HEK293 (cell line): ENCODE measurements around the gene SEM1.

Source experiments
- CTCF ChIA-PET: fragments of 350-600 bp; formaldehyde crosslinking; extraction: SDS; loops from one replicate; lab custom pipeline; 2021; ENCODE audit warnings: antibody characterized with exemption; lab: Yijun Ruan, JAX
- POLR2A ChIA-PET: fragments of 300-600 bp; formaldehyde crosslinking; extraction: SDS; loops from one replicate; lab custom pipeline; 2020; ENCODE audit warnings: antibody characterized with exemption, inconsistent platforms; lab: Yijun Ruan, JAX
- H3K27ac ChIP-seq: fragments of 200-500 bp; sonication (Bioruptor generic); 2 replicates; pipeline ENCODE4 v1.5.1; 2014; ENCODE audit warnings: low read depth, low read length, control low read depth, inconsistent platforms; ENCODE audit errors: extremely low read depth
- H3K36me3 ChIP-seq, 2 experiments: fragments of 200-500 bp in 1 of 2; sonication (Bioruptor generic) in 1 of 2; 1 replicate in 1 of 2; 2 replicates in 1 of 2; pipeline ENCODE4 v1.5.1; 2014 to 2017; ENCODE audit warnings: inconsistent platforms in 2 of 2, low read length in 2 of 2; ENCODE audit not compliant: control insufficient read depth in 2 of 2, insufficient read depth in 1 of 2
- H3K4me1 ChIP-seq: fragments of 200-500 bp; sonication (Bioruptor generic); 2 replicates; pipeline ENCODE4 v1.5.1; 2014; ENCODE audit warnings: mild to moderate bottlenecking, low read length, inconsistent platforms; ENCODE audit not compliant: control insufficient read depth, insufficient read depth
- H3K4me3 ChIP-seq: 2 replicates; pipeline ENCODE4 v1.5.1; 2011; ENCODE audit warnings: low read depth, mild to moderate bottlenecking, control low read depth, low read length, moderate library complexity
- H3K9me3 ChIP-seq: fragments of 200-500 bp; sonication (Bioruptor generic); 2 replicates; pipeline ENCODE4 v1.5.1; 2014; ENCODE audit warnings: low read depth, low read length, inconsistent platforms; ENCODE audit not compliant: control insufficient read depth, insufficient read depth
- GFI1B ChIP-seq: fragments of 450-650 bp; formaldehyde crosslinking; IDR thresholded peaks from 2 replicates; pipeline ENCODE4 v1.5.1; 2016; ENCODE audit warnings: missing biosample characterization, missing genetic modification characterization
- MZF1 ChIP-seq: fragments of 450-650 bp; formaldehyde crosslinking; IDR thresholded peaks from 2 replicates; pipeline ENCODE4 v1.5.1; 2017; ENCODE audit warnings: missing biosample characterization, missing genetic modification characterization, borderline replicate concordance
- REPIN1 ChIP-seq: fragments of 450-650 bp; formaldehyde crosslinking; IDR thresholded peaks from 2 replicates; pipeline ENCODE4 v1.5.1; 2017; ENCODE audit warnings: missing biosample characterization, missing genetic modification characterization, low read depth
- SETDB1 ChIP-seq: IDR thresholded peaks from one replicate; pipeline ENCODE4 v1.6.1; 2017; ENCODE audit warnings: mild to moderate bottlenecking, low read length, moderate library complexity, mixed read lengths; ENCODE audit not compliant: insufficient read length
- ZNF132 ChIP-seq: fragments of 450-650 bp; formaldehyde crosslinking; IDR thresholded peaks from 2 replicates; pipeline ENCODE4 v1.5.1; 2017; ENCODE audit warnings: missing biosample characterization, missing genetic modification characterization, borderline replicate concordance
- ZNF214 ChIP-seq: fragments of 450-650 bp; formaldehyde crosslinking; IDR thresholded peaks from 2 replicates; pipeline ENCODE4 v1.5.1; 2017; ENCODE audit warnings: missing biosample characterization, mild to moderate bottlenecking, missing genetic modification characterization, borderline replicate concordance
- ZNF626 ChIP-seq: fragments of 450-650 bp; sonication (Bioruptor Pico); formaldehyde crosslinking; IDR thresholded peaks from 2 replicates; pipeline ENCODE4 v1.5.1; 2018; ENCODE audit warnings: missing biosample characterization, missing genetic modification characterization, inconsistent platforms
- ZNF629 ChIP-seq: fragments of 450-650 bp; formaldehyde crosslinking; IDR thresholded peaks from 2 replicates; pipeline ENCODE4 v1.5.1; 2017; ENCODE audit warnings: missing biosample characterization, missing genetic modification characterization
- ZNF830 ChIP-seq: fragments of 450-650 bp; IDR thresholded peaks from 2 replicates; pipeline ENCODE4 v1.5.0; 2018; ENCODE audit warnings: missing biosample characterization, missing genetic modification characterization, low read depth, mild to moderate bottlenecking, moderate library complexity
- TF ChIP-seq, protein P1 (sequence below): fragments of 450-650 bp; formaldehyde crosslinking; optimal IDR thresholded peaks from 2 replicates; pipeline ENCODE3; 2016; ENCODE audit warnings: missing biosample characterization, mild to moderate bottlenecking, missing genetic modification characterization
- TF ChIP-seq, protein P2 (sequence below): fragments of 450-650 bp; formaldehyde crosslinking; IDR thresholded peaks from 2 replicates; pipeline ENCODE4 v1.5.1; 2016; ENCODE audit warnings: missing biosample characterization, missing genetic modification characterization
- TF ChIP-seq, protein P3 (sequence below): fragments of 450-650 bp; formaldehyde crosslinking; IDR thresholded peaks from 2 replicates; pipeline ENCODE4 v1.5.1; 2016; ENCODE audit warnings: missing biosample characterization, missing genetic modification characterization
- TF ChIP-seq, protein P4 (sequence below): fragments of 450-650 bp; formaldehyde crosslinking; conservative IDR thresholded peaks from 2 replicates; pipeline ENCODE4 v1.5.1; 2016; ENCODE audit warnings: low read depth, missing biosample characterization, missing genetic modification characterization

The SEM1 gene

GRCh38 chr7:96718107-96719003 lies 8.7 kb upstream of the SEM1 start:
- CTCF ChIA-PET, result no interaction called here
- no peak overlapping the region for H3K4me3 ChIP-seq
- no peak for TF ChIP-seq REPIN1 (tag by site-specific recombination)
- no peak for TF ChIP-seq ZNF132
- no peak for TF ChIP-seq ZNF214 (tag by site-specific recombination)
- no peak for TF ChIP-seq MZF1 (tag by site-specific recombination)
- TF ChIP-seq, protein P1, sequence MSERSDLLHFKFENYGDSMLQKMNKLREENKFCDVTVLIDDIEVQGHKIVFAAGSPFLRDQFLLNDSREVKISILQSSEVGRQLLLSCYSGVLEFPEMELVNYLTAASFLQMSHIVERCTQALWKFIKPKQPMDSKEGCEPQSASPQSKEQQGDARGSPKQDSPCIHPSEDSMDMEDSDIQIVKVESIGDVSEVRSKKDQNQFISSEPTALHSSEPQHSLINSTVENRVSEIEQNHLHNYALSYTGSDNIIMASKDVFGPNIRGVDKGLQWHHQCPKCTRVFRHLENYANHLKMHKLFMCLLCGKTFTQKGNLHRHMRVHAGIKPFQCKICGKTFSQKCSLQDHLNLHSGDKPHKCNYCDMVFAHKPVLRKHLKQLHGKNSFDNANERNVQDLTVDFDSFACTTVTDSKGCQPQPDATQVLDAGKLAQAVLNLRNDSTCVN (tag by site-specific recombination), result no peak
- TF ChIP-seq, protein P2, sequence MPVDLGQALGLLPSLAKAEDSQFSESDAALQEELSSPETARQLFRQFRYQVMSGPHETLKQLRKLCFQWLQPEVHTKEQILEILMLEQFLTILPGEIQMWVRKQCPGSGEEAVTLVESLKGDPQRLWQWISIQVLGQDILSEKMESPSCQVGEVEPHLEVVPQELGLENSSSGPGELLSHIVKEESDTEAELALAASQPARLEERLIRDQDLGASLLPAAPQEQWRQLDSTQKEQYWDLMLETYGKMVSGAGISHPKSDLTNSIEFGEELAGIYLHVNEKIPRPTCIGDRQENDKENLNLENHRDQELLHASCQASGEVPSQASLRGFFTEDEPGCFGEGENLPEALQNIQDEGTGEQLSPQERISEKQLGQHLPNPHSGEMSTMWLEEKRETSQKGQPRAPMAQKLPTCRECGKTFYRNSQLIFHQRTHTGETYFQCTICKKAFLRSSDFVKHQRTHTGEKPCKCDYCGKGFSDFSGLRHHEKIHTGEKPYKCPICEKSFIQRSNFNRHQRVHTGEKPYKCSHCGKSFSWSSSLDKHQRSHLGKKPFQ (tag by site-specific recombination), result no peak
- TF ChIP-seq ZNF629, result no peak
- TF ChIP-seq, protein P3, sequence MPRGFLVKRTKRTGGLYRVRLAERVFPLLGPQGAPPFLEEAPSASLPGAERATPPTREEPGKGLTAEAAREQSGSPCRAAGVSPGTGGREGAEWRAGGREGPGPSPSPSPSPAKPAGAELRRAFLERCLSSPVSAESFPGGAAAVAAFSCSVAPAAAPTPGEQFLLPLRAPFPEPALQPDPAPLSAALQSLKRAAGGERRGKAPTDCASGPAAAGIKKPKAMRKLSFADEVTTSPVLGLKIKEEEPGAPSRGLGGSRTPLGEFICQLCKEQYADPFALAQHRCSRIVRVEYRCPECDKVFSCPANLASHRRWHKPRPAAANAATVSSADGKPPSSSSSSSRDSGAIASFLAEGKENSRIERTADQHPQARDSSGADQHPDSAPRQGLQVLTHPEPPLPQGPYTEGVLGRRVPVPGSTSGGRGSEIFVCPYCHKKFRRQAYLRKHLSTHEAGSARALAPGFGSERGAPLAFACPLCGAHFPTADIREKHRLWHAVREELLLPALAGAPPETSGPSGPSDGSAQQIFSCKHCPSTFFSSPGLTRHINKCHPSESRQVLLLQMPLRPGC, result no peak
- peaks cover 11% of the 10 kb centered on the region; the same call in 1 of the 2 replicates for H3K4me1 ChIP-seq
- POLR2A ChIA-PET, result interaction anchor here (1.0 kb wide), 1 partner anchor 287 kb away, joined by 3 read pairs; the partner anchor contains the start of gene DLX6
- H3K9me3 ChIP-seq, result no peaks in the 10 kb centered on the region
- no peak overlapping the region for H3K27ac ChIP-seq
- no peaks in the 10 kb centered on the region for H3K36me3 ChIP-seq

GRCh38 chr7:96713037-96713436 lies 3.4 kb upstream of the SEM1 start:
- TF ChIP-seq GFI1B (tag by site-specific recombination) (no peak), SETDB1 (peak; percentile 75), ZNF626 (tag by site-specific recombination) (peak; percentile 20; the same call in 1 of the 2 replicates), ZNF830 (tag by site-specific recombination) (no peak)
- TF ChIP-seq, protein P4, sequence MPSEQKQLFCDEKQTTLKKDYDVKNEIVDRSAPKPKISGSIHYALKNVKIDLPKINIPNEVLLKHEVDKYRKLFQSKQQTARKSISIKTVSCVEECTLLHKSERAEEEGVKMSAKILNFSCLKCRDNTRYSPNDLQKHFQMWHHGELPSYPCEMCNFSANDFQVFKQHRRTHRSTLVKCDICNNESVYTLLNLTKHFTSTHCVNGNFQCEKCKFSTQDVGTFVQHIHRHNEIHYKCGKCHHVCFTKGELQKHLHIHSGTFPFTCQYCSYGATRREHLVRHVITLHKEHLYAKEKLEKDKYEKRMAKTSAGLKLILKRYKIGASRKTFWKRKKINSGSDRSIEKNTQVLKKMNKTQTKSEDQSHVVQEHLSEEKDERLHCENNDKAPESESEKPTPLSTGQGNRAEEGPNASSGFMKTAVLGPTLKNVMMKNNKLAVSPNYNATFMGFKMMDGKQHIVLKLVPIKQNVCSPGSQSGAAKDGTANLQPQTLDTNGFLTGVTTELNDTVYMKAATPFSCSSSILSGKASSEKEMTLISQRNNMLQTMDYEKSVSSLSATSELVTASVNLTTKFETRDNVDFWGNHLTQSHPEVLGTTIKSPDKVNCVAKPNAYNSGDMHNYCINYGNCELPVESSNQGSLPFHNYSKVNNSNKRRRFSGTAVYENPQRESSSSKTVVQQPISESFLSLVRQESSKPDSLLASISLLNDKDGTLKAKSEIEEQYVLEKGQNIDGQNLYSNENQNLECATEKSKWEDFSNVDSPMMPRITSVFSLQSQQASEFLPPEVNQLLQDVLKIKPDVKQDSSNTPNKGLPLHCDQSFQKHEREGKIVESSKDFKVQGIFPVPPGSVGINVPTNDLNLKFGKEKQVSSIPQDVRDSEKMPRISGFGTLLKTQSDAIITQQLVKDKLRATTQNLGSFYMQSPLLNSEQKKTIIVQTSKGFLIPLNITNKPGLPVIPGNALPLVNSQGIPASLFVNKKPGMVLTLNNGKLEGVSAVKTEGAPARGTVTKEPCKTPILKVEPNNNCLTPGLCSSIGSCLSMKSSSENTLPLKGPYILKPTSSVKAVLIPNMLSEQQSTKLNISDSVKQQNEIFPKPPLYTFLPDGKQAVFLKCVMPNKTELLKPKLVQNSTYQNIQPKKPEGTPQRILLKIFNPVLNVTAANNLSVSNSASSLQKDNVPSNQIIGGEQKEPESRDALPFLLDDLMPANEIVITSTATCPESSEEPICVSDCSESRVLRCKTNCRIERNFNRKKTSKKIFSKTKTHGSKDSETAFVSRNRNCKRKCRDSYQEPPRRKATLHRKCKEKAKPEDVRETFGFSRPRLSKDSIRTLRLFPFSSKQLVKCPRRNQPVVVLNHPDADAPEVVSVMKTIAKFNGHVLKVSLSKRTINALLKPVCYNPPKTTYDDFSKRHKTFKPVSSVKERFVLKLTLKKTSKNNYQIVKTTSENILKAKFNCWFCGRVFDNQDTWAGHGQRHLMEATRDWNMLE (tag by site-specific recombination), result 0 out of 2 replicates have a peak, but pooled peaks have one; percentile 27
- Histone ChIP-seq H3K36me3 (peaks cover 0 to 2% of the 10 kb centered on the region in 2 experiments; a peak in 1 of 3 replicates), H3K27ac (no peak overlapping the region), H3K4me1 (peaks cover 5% of the 10 kb centered on the region; the same call in 1 of the 2 replicates), H3K4me3 (no peak overlapping the region), H3K9me3 (no peaks in the 10 kb centered on the region)
- ChIA-PET POLR2A (no interaction called here), CTCF (no interaction called here)
